Islet of Langerhans (tissue), 1 donor: ENCODE results near the gene MLC1.

Experiments
- FAIRE-seq: peaks from one replicate; lab custom pipeline; 2011; peaks lifted over from hg19 to GRCh38; lab: Jason Lieb, UNC

Gene MLC1

GRCh38 chr22:50076646-50077535 lies 8.3 kb downstream of the MLC1 start:
- FAIRE-seq, result no peak

- FAIRE-seq, result no peak
These were observed 10.4 kb downstream of the MLC1 start for GRCh38 chr22:50074551-50075530.

DNA sequence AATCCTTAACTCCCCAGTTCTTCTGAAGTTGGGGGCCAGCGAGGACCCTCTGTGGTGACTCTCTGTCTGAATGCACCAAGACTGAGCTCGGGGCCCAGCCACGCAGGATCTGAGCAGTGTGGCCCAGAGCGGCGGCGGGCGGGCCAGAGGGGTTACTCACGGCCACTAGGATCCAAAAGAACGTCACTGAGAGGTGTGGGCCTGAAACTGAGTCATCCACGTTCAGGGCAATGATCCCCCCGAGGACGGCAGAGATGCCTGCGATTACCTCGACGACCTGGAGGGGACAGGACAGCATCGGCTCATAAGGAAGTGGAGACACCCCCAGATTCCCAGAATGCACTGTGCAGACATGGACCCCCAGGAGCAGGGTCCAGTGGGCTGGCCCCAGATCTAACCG lies 11.2 kb downstream of the MLC1 start:
- FAIRE-seq, result no peak

DNA sequence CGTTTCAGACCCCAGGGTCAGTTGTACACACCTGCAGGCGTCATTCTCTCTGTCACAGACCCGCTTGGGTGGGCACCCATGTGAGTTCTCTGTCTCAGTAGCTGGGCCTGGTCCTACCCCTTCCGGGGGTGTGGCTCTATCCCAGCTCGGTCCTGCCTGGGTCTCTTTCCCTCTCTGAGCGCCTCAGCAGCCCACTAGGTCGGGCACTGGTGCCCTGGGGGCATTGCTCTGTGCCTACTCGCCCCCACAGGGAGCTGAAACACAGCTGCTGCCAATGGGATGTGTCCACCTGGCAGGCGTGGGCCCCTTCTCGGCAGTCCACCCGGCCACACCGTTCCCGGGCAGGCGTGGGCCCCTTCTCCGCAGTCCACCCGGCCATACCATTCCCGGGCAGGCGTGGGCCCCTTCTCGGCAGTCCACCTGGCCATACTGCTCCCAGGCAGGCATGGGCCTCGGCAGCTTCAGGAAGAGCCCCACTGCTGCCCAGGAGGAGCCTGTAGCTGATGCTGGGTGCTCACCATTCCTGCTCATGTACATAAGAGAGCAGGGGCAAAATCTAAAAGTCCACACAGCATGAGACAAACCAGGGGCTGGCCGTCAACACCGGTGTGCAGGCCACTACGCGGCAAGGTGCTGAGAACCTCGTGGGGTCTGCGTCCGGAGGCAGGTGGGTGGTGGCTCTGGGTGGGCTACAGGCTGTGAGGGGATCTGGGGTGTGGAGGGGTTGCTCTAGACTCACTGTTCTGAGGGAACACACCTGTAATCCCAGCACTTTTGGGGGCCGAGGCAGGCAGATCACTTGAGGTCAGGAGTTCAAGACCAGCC lies 12.3 kb downstream of the MLC1 start:
- no peak for FAIRE-seq

GRCh38 chr22:50072167-50072555 lies 13.1 kb downstream of the MLC1 start:
- FAIRE-seq, result no peak

DNA sequence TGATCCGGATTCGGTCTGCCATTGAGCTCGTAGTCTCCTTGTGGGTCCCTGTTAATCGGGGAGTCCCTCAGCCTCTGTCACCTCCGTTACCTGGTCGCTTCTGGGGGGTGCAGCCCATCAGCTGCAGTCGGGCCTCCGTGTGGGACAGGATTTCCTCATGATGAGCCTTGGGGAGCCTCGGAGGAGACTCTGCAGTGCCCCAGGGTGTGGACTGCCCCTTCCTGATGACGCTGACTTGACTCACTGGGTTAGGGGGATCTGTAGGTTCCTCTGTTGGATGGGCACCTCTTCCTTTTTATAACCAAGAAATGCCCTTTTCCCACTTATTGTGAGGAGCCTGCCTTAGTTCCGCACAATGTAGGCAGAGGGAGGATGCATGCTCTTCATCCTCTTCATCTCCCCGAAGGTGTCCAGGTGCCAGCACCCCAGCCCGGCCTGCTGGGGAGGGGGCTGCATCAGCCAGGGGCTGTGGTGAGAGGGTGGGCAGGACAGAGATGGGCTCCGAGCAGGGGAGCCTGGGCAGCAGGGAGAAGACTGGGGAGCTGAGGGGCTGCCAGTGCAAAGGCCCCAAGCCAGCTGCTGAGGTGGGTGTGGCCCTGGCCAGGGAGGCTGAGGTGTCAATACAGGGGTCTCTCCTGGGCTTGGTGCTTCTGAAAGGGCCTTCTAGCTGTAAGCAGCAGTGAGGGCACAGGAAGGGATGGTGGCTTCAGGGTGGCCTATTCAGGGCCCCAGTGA lies 13.6 kb downstream of the MLC1 start:
- no peak for FAIRE-seq

- FAIRE-seq, result no peak
These were observed 14.9 kb downstream of the MLC1 start for GRCh38 chr22:50070366-50070765.

DNA sequence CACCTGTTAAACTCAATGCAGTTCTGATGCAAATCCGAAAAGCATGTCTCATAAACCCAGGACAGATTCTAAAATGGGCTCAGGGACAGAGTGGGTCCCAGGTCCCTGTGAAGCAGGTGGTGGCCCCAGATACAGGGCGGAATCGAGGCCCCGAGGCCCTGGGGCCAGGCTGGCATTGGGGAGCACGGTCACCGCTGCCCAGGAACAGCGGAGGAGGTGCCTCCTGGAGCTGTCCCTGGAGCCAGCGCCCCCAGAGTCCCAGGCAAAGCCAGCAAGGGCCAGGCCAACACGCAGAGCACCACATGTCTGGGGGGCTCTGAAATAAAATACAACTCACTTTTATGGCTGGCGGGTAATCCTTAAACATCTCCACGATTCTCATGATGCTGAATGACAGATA lies 17.1 kb downstream of the MLC1 start:
- no peak for FAIRE-seq

DNA sequence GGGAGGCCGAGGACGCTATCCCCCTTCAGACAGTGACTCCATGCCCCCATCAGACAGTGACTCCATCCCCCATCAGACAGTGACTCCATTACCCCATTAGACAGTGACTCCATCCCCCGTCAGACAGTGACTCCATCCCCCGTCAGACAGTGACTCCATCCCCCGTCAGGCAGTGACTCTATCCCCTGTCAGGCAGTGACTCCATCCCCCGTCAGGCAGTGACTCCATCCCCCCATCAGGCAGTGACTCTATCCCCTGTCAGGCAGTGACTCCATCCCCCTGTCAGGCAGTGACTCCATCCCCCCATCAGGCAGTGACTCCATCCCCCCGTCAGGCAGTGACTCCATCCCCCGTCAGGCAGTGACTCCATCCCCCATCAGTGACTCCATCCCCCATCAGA lies 18.0 kb downstream of the MLC1 start:
- FAIRE-seq, result no peak

- FAIRE-seq, result no peak
These were observed 20.8 kb downstream of the MLC1 start for GRCh38 chr22:50064453-50064852.

- FAIRE-seq, result no peak
These were observed 21.4 kb downstream of the MLC1 start for GRCh38 chr22:50063589-50064393.

GRCh38 chr22:50062509-50063135 lies 22.6 kb downstream of the MLC1 start:
- no peak for FAIRE-seq

- no peak for FAIRE-seq
These were observed 23.3 kb downstream of the MLC1 start for GRCh38 chr22:50061824-50062355.

DNA sequence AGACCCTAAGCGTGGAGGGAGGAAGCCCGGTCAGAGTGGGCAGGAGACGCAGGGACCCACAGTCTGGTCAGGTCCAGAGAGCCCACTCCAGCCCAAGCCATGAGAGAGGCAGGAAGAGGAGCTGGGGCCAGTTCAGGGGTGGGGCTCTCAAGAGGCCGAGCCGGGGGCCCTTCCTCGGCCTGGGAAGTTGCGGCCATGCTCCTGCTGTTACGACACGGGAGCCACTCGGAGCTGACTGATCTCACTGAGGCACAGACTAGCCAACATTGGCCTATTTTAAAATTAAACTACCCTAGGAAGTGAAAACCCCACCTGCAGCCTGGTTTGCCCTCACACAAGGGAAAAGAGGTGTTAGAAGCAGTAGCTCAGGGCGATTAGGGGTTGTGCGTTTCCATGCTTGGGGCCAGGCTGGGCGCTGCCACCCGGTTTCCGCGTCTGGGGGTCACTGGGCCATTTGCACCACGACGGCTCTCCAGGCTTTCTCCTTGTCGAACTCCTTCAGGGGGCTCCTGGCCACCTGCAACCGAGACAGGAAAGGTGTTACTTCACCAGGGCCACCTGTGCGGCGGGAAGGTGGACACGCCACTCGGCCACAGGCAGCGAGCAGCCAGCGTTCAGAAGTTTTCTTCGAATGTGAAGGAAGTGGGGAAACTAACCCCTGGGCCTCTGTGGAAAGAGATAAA lies 23.9 kb downstream of the MLC1 start:
- FAIRE-seq, result no peak

DNA sequence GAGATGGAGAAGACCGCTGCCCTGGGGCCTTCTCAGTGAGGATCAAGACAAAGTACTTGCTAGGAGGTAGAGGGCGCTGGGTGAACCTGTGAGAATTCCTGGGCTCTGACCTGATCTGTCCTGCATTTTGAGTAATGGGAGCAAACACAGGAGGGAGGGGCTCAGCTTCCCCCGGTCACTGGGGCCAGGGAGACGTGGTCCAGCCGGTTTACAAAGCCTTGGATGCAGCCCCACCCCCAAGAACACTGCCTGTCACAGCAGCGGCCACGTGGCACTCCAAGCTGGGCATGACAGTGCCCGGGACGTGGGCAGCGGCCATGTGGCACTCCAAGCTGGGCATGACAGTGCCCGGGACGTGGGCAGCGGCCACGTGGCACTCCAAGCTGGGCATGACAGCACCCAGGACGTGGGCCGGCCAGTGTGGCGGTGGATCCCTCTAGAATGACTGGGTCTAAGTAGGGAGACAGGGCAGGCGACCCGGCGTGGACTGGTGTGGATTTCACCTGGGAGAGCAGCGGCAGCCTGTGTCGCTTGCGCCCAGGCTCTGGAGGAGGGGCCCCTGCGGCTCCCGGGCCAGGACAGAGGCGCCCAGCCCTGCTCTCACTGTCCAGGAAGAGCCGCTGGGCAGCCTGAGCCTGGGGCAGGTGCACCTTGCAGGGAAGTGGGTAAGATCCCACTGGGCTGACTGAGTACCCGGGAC lies 24.6 kb downstream of the MLC1 start:
- no peak for FAIRE-seq

- FAIRE-seq, result no peak
These were observed 25.4 kb downstream of the MLC1 start for GRCh38 chr22:50059881-50060262.

GRCh38 chr22:50058906-50059880 lies 26.0 kb downstream of the MLC1 start:
- no peak for FAIRE-seq
